Hepatocyte (in vitro differentiated cells): Measurements from ENCODE around the gene EYA3.

Experiments used
- EZH2 ChIP-seq: fragments of 200-600 bp; sonication (generic); IDR thresholded peaks from 2 replicates; pipeline ENCODE4 v1.6.1; 2016; ENCODE audit warnings: antibody characterized with exemption, mild to moderate bottlenecking, borderline replicate concordance
- EZH2phosphoT487 ChIP-seq: fragments of 200-600 bp; sonication (generic); IDR thresholded peaks from one replicate; pipeline ENCODE4 v1.6.1; 2018; ENCODE audit warnings: antibody characterized with exemption, mild to moderate bottlenecking, low read depth, moderate library complexity; ENCODE audit not compliant: unreplicated experiment, severe bottlenecking

DNA sequence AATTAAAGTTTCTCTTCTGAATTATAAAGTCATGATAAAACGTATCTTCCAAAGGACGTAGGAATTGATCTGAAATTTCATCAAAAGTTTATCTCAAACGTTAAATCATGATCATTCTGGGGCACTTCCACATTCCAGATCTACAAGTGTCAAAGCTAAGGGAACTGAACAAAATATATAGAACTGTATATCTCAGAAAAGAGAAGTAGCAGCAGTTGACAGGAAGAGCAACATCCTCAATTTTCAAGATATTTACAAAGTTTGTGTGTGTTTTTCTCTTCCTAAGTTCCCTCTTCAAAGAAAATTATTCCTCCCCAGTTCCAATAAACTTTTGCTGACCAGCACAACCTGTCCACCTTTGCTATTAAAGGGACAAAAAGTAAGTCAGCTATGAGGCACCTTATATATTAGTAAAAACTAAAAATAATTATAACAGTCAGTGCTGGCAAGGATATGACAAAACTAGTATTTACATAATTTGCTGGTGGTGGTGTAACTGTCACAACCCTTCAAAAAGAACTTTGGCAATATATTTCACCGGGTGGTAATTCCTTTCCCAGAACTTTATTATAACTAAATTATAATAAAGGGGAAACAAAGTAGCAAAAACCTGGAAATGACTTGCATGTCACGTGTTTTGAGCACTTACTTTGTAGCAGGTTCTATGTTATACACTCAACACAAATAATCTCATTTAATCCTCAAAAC lies 38.5 kb upstream of the EYA3 start:
- TF ChIP-seq EZH2 = no peak
- no peak for TF ChIP-seq EZH2phosphoT487
